ENCODE results near the gene TEX44. TPM values are rescaled to one million over a fixed set of nuclear protein-coding genes. Genes with fewer than 3 reads are reported as not detected.

Gene TEX44
- total RNA-seq, result not detected

- ChIA-PET POLR2A (no interaction called here), CTCF (interaction anchor here (0.7 to 6.1 kb wide), 2 partner anchors 8 to 85 kb away, joined by 3 to 36 read pairs; no protein-coding TSS in a partner anchor)
- DNase-seq (no peak), ATAC-seq (no peak)
- no peaks in the 10 kb centered on the region for H3K36me3 Mint-ChIP-seq (ENCODE audit: low read depth)
- H3K9me3 Mint-ChIP-seq (ENCODE audit: insufficient read depth), result no peaks in the 10 kb centered on the region
- no peak within 1 kb of the TSS for H3K27ac Mint-ChIP-seq
- H3K27me3 Mint-ChIP-seq (ENCODE audit: low read depth), result no peaks in the 10 kb centered on the region
- no peak within 1 kb of the TSS for H3K4me3 Mint-ChIP-seq
- H3K4me1 Mint-ChIP-seq (ENCODE audit: low read depth), result no peaks in the 10 kb centered on the region
These were observed at the start of gene TEX44 for GRCh38 chr2:231592636-231593145. TSS of gene TEX44 (plus strand) at chr2:231592864. CDS start at chr2:231592952, 88 bp downstream.

GRCh38 chr2:231545105-231545902 lies 47.4 kb upstream of the TEX44 start:
- ChIA-PET POLR2A (interaction anchor here (1.0 to 1.8 kb wide), 3 partner anchors 19 to 81 kb away, joined by 3 to 10 read pairs (median 4); partner anchors contain the start of gene NCL), CTCF (interaction anchor here (0.6 to 4.3 kb wide), 12 partner anchors 12 to 67 kb away, joined by 3 to 23 read pairs (median 4); no protein-coding TSS in a partner anchor)
- Mint-ChIP-seq H3K36me3 (ENCODE audit: low read depth) (peaks cover 24% of the 10 kb centered on the region), H3K27me3 (ENCODE audit: low read depth) (peaks cover 18% of the 10 kb centered on the region), H3K9me3 (ENCODE audit: insufficient read depth) (peaks cover 14% of the 10 kb centered on the region), H3K27ac (peak overlapping the region; percentile 90), H3K4me1 (ENCODE audit: low read depth) (peaks cover 39% of the 10 kb centered on the region), H3K4me3 (peak overlapping the region; percentile 57)
- DNase-seq, result peak; percentile 88
- peak; percentile 92 for ATAC-seq

GRCh38 chr2:231546014-231546715 lies 46.5 kb upstream of the TEX44 start:
- Mint-ChIP-seq H3K36me3 (ENCODE audit: low read depth) (peaks cover 25% of the 10 kb centered on the region), H3K9me3 (ENCODE audit: insufficient read depth) (peaks cover 18% of the 10 kb centered on the region), H3K27ac (peak overlapping the region; percentile 90), H3K27me3 (ENCODE audit: low read depth) (peaks cover 17% of the 10 kb centered on the region), H3K4me1 (ENCODE audit: low read depth) (peaks cover 39% of the 10 kb centered on the region), H3K4me3 (peak overlapping the region; percentile 57)
- ChIA-PET CTCF (interaction anchor here (0.7 to 4.3 kb wide), 11 partner anchors 11 to 63 kb away, joined by 3 to 23 read pairs (median 4); no protein-coding TSS in a partner anchor), POLR2A (interaction anchor here (1.0 to 1.8 kb wide), 2 partner anchors 20 to 82 kb away, joined by 3 to 10 read pairs; partner anchors contain the start of gene NCL)
- ATAC-seq, result peak; percentile 15
- no peak for DNase-seq

DNA sequence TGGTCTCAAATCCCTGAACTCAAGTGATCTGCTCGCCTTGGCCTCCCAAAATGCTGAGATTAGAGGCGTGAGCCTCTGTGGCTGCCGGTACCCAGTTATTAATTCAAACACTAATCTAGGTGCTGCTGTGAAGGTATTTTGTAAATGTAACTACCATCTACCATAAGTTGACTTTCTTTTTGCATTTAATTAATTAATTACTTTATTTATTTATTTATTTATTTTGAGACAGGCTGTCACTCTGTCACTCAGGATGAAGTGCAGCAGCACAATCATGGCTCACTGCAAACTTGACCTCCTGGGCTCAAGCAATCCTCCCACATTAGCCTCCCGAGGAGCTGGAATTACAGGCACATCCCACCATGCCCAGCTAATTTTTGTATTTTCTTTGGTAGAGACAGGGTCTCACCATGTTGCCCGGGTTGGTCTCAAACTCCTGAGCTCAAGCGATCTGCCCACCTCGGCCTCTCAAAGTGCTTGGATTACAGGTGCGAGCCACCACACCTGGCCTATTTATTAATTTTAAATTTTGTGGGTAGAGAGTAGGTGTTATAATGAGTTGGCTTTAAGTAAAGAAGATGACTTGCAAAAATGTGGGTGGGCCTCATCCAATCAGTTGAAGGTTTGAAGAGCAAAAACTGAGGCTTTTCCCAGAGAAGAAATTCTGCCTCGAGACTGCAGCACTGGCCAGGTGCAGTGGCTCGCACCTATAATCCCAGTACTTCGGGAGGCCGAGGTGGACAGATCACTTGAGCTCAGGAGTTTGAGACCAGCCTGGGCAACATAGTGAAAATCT lies 45.2 kb upstream of the TEX44 start:
- ChIA-PET POLR2A (interaction anchor here (1.4 kb wide), 1 partner anchor 27 kb away, joined by 4 read pairs; no protein-coding TSS in a partner anchor), CTCF (interaction anchor here (0.7 to 4.3 kb wide), 4 partner anchors 10 to 16 kb away, joined by 3 to 23 read pairs (median 6); no protein-coding TSS in a partner anchor)
- Mint-ChIP-seq H3K36me3 (ENCODE audit: low read depth) (peaks cover 23% of the 10 kb centered on the region), H3K27ac (no peak overlapping the region), H3K27me3 (ENCODE audit: low read depth) (peaks cover 8% of the 10 kb centered on the region), H3K4me3 (no peak overlapping the region), H3K9me3 (ENCODE audit: insufficient read depth) (peaks cover 16% of the 10 kb centered on the region), H3K4me1 (ENCODE audit: low read depth) (peaks cover 39% of the 10 kb centered on the region)
- DNase-seq (no peak), ATAC-seq (no peak)

- peaks cover 41% of the 10 kb centered on the region for H3K4me1 Mint-ChIP-seq (ENCODE audit: low read depth)
These were observed 43.9 kb upstream of the TEX44 start for GRCh38 chr2:231548752-231549151.

GRCh38 chr2:231549446-231550239 lies 43.0 kb upstream of the TEX44 start:
- peaks cover 48% of the 10 kb centered on the region for H3K4me1 Mint-ChIP-seq (ENCODE audit: low read depth)
- peaks cover 27% of the 10 kb centered on the region for H3K36me3 Mint-ChIP-seq (ENCODE audit: low read depth)
- H3K27ac Mint-ChIP-seq, result peak overlapping the region; percentile 58
- ATAC-seq, result no peak
- CTCF ChIA-PET, result interaction anchor here (1.5 to 2.6 kb wide), 4 partner anchors 9 to 52 kb away, joined by 5 to 13 read pairs (median 6); no protein-coding TSS in a partner anchor
- no peak overlapping the region for H3K4me3 Mint-ChIP-seq
- DNase-seq, result no peak
- H3K27me3 Mint-ChIP-seq (ENCODE audit: low read depth), result peaks cover 12% of the 10 kb centered on the region
- peaks cover 20% of the 10 kb centered on the region for H3K9me3 Mint-ChIP-seq (ENCODE audit: insufficient read depth)
- POLR2A ChIA-PET, result no interaction called here

More at GRCh38 chr2:231548752-231549151, 43.9 kb upstream of the TEX44 start:
- ChIA-PET CTCF (interaction anchor here (1.5 to 4.3 kb wide), 5 partner anchors 8 to 53 kb away, joined by 5 to 23 read pairs (median 6); no protein-coding TSS in a partner anchor), POLR2A (no interaction called here)
- ATAC-seq (no peak), DNase-seq (no peak)
- Mint-ChIP-seq H3K9me3 (ENCODE audit: insufficient read depth) (peaks cover 19% of the 10 kb centered on the region), H3K27me3 (ENCODE audit: low read depth) (peaks cover 12% of the 10 kb centered on the region), H3K27ac (peak overlapping the region; percentile 28), H3K4me3 (no peak overlapping the region), H3K36me3 (ENCODE audit: low read depth) (peaks cover 27% of the 10 kb centered on the region)

DNA sequence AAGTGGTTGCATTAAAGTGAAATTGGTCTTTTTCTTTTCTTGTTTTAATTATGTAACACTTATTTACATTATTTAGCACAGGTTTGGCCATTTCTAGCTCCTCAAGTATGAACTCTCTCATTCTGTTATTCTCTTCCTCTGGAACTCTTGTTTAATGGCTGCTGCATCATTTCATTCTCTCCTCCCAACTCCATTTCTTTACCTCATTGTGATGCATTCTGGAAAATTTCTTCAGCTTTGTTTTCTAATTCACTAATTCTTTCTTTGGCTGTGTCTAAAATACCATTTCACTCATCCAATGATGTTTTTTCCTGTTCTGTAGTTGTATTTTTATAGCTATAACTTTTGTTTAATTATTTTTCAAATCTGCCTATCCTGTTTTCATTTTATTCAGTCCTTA lies 39.9 kb upstream of the TEX44 start:
- DNase-seq (no peak), ATAC-seq (no peak)
- Mint-ChIP-seq H3K36me3 (ENCODE audit: low read depth) (peaks cover 19% of the 10 kb centered on the region), H3K27ac (no peak overlapping the region), H3K27me3 (ENCODE audit: low read depth) (peaks cover 12% of the 10 kb centered on the region), H3K4me3 (no peak overlapping the region), H3K4me1 (ENCODE audit: low read depth) (peaks cover 47% of the 10 kb centered on the region), H3K9me3 (ENCODE audit: insufficient read depth) (peaks cover 20% of the 10 kb centered on the region)
- ChIA-PET POLR2A (interaction anchor here (0.6 to 1.5 kb wide), 2 partner anchors 39 to 89 kb away, joined by 4 read pairs; partner anchors contain the start of gene NCL), CTCF (interaction anchor here (0.7 to 2.4 kb wide), 9 partner anchors 9 to 71 kb away, joined by 3 to 16 read pairs (median 4); no protein-coding TSS in a partner anchor)

- no peak for DNase-seq
- CTCF ChIA-PET, result interaction anchor here (2.0 to 3.1 kb wide), 3 partner anchors 23 to 72 kb away, joined by 6 to 26 read pairs (median 15); partner anchors contain the start of gene NMUR1
- peak overlapping the region; percentile 79 for H3K27ac Mint-ChIP-seq
- H3K9me3 Mint-ChIP-seq (ENCODE audit: insufficient read depth), result peaks cover 20% of the 10 kb centered on the region
- peak; percentile 43 for ATAC-seq
- peaks cover 17% of the 10 kb centered on the region for H3K36me3 Mint-ChIP-seq (ENCODE audit: low read depth)
- H3K4me1 Mint-ChIP-seq (ENCODE audit: low read depth), result peaks cover 38% of the 10 kb centered on the region
- POLR2A ChIA-PET, result interaction anchor here (0.9 to 1.0 kb wide), 2 partner anchors 15 to 90 kb away, joined by 4 read pairs; partner anchors contain the start of gene NCL
- peaks cover 6% of the 10 kb centered on the region for H3K27me3 Mint-ChIP-seq (ENCODE audit: low read depth)
- peak overlapping the region; percentile 65 for H3K4me3 Mint-ChIP-seq
These were observed 38.3 kb upstream of the TEX44 start for GRCh38 chr2:231554327-231554726.

GRCh38 chr2:231554748-231555545 lies 37.7 kb upstream of the TEX44 start:
- ATAC-seq (no peak), DNase-seq (peak; percentile 24)
- peak overlapping the region; percentile 79 for H3K27ac Mint-ChIP-seq
- H3K4me3 Mint-ChIP-seq, result peak overlapping the region; percentile 65
- ChIA-PET POLR2A (interaction anchor here (0.9 to 1.0 kb wide), 2 partner anchors 15 to 91 kb away, joined by 4 read pairs; partner anchors contain the start of gene NCL), CTCF (interaction anchor here (0.8 to 4.1 kb wide), 6 partner anchors 8 to 73 kb away, joined by 3 to 26 read pairs (median 10); partner anchors contain the start of gene NMUR1)
- peaks cover 33% of the 10 kb centered on the region for H3K4me1 Mint-ChIP-seq (ENCODE audit: low read depth)
- H3K9me3 Mint-ChIP-seq (ENCODE audit: insufficient read depth), result peaks cover 20% of the 10 kb centered on the region
- peaks cover 16% of the 10 kb centered on the region for H3K36me3 Mint-ChIP-seq (ENCODE audit: low read depth)
- peaks cover 6% of the 10 kb centered on the region for H3K27me3 Mint-ChIP-seq (ENCODE audit: low read depth)

Data from activated CD8-positive, alpha-beta T cell treated with anti-CD3 and anti-CD28 coated beads, Interleukin-2, amount 10 ng/mL, durations not matched to agents 7 days and 5 days (primary cell).